T-helper 9 cell (primary cell): Measurements from ENCODE around the gene CLDN9.

Experiments
- DNase-seq: peaks from one replicate; pipeline ENCODE4 v3.0.0-alpha.2; 2020
- total RNA-seq, 2 donors: gene quantifications; one replicate each; lab custom pipeline; 2026; lab: John Stamatoyannopoulos, UW

Gene CLDN9
- total RNA-seq, result 0 reads per million in 2 donors

- no peak for DNase-seq
Measured at GRCh38 chr16:3012828-3013420, at the start of gene CLDN9. Gene CLDN9 (plus strand): TSS chr16:3012923. CDS start chr16:3013363, 440 bp downstream.

DNA sequence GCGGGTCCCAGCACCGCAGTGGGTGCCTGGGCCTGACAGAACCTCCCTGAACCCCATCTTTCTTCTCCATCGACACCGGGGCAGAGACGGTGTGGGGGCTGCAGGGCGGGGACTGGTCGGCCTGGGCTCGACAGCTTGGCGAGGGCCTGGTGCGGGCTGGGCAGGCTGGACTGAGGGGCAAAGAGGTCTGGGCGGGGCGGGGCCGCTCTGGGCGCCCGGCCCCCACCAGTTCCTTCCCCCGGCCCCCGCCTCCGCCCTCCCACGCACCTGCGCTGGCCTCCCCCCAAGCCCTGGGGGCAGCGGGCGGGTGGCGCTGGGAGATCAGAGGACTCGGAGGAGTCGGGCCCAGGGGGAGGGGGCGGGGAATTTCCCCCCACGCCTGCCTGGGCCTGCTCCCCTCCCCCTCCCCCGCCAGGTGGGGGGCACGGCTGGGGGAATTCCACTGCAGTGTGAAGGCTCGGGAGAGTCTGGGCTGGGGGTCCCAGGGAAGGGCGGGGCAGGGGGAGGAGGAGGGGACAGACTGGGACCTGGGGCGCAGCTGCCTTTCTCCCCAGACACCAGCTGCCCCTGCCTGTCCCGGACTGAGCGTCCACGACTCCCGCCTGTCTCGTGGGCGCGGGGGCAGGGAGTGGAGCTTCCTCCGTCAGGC lies 49.5 kb upstream of the CLDN9 start:
- DNase-seq, result no peak

GRCh38 chr16:2963723-2964474 lies 48.8 kb upstream of the CLDN9 start, which contains the start of gene KREMEN2:
Gene KREMEN2 (plus strand): TSS chr16:2964275. CDS start chr16:2964521, 246 bp downstream.
- DNase-seq, result no peak

- DNase-seq, result peak; percentile 53
Measured at GRCh38 chr16:2964475-2965336, 48.0 kb upstream of the CLDN9 start.

GRCh38 chr16:2966043-2966807 lies 46.5 kb upstream of the CLDN9 start:
- DNase-seq, result no peak

DNA sequence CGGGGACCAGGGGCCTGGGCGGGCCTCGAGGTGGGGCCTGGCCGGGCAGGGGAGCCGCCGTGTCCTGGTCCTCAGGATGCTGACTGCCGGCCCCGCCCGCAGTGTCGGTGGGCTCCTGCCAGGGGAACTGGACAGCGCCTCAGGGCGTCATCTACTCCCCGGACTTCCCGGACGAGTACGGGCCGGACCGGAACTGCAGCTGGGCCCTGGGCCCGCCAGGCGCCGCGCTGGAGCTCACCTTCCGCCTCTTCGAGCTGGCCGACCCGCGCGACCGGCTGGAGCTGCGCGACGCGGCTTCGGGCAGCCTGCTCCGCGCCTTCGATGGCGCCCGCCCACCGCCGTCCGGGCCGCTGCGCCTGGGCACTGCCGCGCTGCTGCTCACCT lies 45.9 kb upstream of the CLDN9 start:
- no peak for DNase-seq

DNA sequence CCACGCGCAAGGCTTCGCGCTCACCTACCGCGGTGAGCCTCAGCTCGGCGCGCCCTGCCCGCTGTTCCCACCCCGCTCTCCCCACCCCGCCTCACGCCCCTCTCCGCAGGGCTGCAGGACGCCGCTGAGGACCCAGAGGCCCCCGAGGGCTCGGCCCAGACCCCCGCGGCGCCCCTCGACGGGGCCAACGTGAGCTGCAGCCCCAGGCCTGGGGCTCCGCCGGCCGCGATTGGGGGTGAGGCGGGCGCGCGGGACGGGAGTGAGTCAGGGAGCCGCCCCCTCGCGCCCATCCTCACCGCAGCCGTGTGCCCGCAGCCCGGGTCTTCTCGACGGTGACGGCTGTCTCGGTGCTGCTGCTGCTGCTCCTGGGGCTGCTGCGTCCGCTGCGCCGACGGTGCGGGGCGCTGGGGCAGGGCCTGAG lies 45.5 kb upstream of the CLDN9 start:
- no peak for DNase-seq

- DNase-seq, result no peak
Measured at GRCh38 chr16:2967721-2968161, 45.0 kb upstream of the CLDN9 start.

DNA sequence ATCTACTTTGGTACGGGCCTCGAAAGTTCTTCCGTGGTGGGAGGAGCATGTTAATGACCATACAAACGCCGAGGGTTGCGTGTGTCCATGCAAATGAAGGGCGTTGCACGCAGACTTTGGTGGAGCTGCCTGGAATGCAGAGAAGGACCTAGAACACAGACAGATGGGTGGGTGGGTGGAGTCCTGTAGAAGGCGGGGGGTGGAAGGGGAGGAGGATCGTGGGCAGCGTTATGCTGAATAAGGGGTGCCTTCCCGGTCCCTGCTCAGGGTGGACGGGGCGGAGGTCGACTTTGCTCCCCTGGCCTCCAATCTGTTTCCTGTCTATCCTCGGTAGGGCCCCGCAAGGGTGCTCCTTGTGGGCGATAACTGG lies 44.4 kb upstream of the CLDN9 start:
- DNase-seq, result no peak

- peak; percentile 61 for DNase-seq
Measured at GRCh38 chr16:2968738-2969544, 43.8 kb upstream of the CLDN9 start, which contains the start of gene PAQR4. Gene PAQR4 (plus strand): TSS chr16:2969348. CDS start chr16:2969675, 327 bp downstream.

DNA sequence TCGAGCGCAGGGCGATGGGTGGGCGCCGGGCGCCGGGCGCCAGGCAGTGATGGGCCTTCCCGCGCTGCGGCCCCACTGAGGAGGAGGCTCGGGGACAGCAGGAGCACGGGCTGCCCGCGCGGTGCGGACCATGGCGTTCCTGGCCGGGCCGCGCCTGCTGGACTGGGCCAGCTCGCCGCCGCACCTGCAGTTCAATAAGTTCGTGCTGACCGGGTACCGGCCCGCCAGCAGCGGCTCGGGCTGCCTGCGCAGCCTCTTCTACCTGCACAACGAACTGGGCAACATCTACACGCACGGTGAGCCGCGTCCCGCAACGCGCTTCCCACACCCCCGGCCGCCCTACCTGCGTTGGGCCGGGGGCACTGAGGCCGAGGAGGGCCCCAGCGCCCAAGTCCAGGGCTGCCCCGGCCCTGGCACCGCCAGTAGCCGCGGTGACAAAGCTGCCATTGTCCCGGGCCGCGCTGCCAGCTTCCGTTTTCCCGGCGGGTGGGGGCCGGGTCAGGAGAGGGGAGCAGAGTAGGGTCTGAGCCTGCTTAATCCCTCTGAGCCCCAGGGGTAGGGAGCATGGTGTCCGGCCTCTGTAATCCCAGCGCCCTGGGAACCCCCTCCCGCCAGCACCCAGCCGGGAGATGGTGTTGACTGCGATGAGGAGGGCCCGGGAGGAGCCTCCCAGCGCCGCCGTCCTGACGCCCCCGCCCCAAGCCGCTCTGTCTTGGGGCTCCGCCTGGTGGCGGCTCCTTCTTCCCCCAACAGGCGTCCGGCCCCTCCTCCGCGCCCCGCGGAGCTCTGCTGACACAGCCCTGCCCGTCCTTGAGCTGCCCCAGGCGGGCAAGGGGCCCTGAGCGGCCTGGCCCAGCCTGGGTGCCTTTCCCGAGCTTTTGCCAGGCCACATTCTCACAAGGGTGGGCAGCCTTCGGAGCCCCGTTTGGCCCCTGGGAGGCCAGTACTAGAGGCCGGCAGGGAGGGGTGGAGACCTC lies 42.9 kb upstream of the CLDN9 start:
- DNase-seq, result peak; percentile 59

DNA sequence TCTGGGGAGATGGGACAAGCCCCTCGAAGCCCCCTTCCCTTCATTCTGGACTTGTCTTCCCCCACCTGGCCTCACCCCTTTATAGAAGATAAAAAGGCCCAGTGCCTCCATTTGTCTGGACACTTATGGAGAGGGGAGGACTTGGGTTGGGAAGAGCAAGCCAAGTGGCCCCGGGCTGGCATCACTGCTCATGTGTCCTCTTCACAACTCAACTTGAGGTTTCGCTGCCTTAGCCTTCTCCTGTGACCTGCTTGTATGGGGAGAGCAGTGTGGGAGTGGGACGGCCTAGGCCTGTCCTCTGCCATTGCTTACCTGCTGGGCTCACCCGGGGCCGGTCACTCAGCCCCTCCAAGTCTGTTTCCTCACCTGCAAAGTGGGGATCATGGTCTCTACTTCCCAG lies 42.2 kb upstream of the CLDN9 start:
- no peak for DNase-seq

DNA sequence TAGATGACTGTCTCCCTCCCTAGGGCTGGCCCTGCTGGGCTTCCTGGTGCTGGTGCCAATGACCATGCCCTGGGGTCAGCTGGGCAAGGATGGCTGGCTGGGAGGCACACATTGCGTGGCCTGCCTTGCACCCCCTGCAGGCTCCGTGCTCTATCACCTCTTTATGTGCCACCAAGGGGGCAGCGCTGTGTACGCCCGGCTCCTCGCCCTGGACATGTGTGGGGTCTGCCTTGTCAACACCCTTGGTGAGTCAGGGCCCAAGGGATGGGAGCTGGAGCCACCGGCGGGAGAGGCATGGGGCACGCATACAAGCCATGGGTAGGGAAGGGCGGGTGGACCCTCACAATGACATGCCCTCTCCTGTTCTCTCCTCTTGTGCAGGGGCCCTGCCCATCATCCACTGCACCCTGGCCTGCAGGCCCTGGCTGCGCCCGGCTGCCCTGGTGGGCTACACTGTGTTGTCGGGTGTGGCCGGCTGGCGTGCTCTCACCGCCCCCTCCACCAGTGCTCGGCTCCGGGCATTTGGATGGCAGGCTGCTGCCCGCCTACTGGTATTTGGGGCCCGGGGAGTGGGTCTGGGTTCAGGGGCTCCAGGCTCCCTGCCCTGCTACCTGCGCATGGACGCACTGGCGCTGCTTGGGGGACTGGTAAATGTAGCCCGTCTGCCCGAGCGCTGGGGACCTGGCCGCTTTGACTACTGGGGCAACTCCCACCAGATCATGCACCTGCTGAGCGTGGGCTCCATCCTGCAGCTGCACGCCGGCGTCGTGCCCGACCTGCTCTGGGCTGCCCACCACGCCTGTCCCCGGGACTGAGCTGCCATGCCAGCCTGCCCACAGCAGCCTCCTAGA lies 41.4 kb upstream of the CLDN9 start:
- DNase-seq, result no peak

- no peak for DNase-seq
Measured at GRCh38 chr16:2971985-2972784, 40.5 kb upstream of the CLDN9 start.

DNA sequence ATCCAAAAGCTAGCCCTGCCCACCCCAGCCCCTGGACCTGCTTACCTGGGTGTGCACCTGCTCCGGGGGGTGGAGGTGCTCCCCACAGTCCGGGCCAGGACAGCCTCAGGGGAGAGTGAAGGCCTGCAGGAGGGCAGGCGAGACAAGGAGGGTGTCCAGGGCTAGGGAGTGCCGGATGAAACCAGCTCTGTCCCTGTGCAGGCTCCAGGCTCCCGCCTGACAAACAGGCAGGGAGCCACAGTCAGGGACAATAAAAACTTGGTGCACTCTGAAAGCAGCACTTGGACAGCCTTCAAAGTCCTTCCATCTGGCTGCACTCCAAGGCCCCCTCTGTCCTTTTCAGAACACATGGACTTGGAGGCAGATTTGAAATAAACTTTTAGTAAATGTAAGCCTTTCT lies 39.6 kb upstream of the CLDN9 start:
- DNase-seq, result no peak

GRCh38 chr16:2973605-2974318 lies 39.0 kb upstream of the CLDN9 start:
- DNase-seq, result no peak
